NCI-H1436 (cell line): ENCODE results near the gene CPXM1.
"Not testable (repeated sequence)": the region's sequence is repeated elsewhere in the genome, so short reads cannot be mapped to it uniquely, and the experiment has no call there.

ENCODE experiments used
- DNase-seq: peaks from one replicate; lab custom pipeline; 2025; lab: John Stamatoyannopoulos, UW

The CPXM1 gene

GRCh38 chr20:2800521-2801285, at the start of gene CPXM1:
TSS of gene CPXM1 (minus strand) at chr20:2800627. CDS start at chr20:2800572, 55 bp downstream.
- no peak for DNase-seq

GRCh38 chr20:2849529-2849928, 49.1 kb upstream of the CPXM1 start:
- DNase-seq, result no peak

DNA sequence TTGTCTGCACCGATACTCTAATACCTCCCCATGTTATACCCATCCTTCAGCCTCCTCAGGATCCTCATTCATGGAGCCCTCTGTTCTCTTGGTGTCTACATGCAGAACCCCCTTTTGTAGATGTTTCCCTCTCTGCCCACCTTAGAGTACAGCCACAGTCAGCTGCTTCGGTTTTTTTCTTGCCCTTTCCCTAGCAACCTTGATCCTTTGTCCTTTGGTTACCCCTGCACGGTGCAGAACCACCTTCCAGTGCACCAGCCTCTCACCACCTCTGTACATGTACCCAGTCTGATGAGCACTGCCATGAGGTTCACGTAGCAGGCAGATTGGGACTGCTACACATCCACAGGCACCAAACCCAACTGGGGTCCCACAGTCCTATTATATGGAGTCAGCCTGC, 47.4 kb upstream of the CPXM1 start:
- no peak for DNase-seq

- DNase-seq, result no peak
These were observed 46.3 kb upstream of the CPXM1 start for GRCh38 chr20:2846698-2847097.

GRCh38 chr20:2845607-2846006, 45.2 kb upstream of the CPXM1 start:
- DNase-seq, result no peak

DNA sequence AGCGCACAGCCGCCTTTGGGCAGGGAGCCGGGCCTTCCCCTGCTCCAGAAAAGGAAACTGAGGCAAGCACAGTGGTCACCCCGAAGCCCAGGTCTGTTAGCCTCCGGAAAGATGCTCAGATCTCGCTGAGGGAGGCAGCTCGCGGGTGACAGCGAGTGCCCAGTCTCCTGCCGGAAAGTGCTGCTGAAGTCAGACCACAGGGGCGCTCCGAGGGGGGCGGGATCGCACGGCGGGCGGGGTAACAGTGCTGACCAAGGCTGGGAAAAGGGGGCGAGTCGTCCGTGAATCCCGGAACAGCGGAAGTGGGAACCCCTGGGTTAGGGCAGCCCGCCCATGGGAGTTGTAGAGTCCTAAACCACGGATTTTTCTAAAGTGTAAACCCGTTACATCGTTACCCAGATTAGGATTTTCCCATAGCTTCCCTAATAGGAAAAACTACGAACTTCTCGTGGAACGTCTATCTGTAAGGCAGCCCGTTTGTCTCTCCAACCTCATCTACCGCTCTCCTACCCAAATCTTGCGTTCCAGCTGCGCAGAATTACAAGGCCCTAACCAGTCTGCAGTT, 40.6 kb upstream of the CPXM1 start:
- no peak for DNase-seq

- peak; percentile 75 for DNase-seq
These were observed 39.9 kb upstream of the CPXM1 start, which contains the start of the genes PCED1A and VPS16 for GRCh38 chr20:2840138-2840966. TSS of gene PCED1A (minus strand) at chr20:2840655. CDS start at chr20:2839912, 743 bp downstream. TSS of gene VPS16 (plus strand) at chr20:2840745. CDS start at chr20:2840775, 30 bp downstream.

DNA sequence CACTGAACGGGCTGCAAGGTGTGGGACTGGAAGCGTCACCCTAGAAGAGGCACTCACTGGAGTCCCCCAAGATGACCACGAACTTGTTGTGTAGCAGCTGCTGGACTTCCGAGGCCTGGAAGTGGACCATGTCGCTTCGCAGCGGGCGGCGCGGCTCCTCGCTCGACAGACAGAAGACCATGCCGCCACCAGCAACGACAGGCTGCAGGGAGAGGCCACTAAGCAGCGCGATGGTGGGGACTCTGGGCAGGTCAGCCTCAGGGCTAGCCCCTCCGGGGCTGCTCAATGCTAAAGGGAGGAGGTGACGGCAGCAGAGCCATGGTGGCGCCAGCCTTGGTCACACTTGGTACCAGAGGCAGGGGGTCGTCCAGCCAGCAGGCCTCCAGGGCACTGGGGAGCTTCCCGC, 39.3 kb upstream of the CPXM1 start:
- no peak for DNase-seq

DNA sequence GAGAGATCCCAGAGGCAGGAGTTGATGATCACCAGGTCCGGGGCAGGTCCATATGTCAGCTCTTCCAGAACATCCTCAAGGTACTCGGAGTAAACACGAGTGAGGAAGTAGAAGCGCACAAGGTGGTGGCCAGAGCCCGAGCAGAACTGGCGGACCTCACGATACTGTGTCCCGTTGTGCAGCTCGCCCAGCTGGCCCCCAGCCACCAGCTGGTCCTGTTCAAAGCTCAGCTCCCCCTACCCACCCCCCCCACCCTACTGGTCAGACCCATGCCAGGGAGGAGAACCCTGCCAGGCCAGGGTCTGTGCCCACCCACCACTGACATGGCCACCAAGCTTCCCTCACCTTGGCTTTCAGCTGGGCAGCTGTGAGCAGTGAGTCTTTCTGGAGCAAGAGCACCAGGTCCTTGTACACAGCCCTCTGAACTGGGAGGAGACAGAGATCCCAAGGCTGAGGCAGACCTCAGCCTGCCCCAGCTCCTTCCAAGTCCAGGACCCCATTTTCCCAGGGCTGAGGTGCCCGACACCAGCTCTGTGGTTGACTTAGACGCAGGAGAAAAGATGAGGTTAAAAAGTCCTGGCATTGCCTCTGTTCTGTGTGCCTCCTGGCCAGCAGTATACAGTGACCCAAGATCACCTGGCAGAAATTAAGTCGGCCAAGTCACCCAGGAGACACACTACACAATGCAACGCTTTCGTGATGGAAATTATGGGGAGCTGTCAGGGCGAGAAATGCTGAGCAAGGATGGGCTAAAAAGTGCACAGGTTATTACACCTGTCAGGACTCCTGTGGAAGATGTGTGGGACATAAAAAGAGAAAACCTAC, 38.6 kb upstream of the CPXM1 start:
- no peak for DNase-seq

DNA sequence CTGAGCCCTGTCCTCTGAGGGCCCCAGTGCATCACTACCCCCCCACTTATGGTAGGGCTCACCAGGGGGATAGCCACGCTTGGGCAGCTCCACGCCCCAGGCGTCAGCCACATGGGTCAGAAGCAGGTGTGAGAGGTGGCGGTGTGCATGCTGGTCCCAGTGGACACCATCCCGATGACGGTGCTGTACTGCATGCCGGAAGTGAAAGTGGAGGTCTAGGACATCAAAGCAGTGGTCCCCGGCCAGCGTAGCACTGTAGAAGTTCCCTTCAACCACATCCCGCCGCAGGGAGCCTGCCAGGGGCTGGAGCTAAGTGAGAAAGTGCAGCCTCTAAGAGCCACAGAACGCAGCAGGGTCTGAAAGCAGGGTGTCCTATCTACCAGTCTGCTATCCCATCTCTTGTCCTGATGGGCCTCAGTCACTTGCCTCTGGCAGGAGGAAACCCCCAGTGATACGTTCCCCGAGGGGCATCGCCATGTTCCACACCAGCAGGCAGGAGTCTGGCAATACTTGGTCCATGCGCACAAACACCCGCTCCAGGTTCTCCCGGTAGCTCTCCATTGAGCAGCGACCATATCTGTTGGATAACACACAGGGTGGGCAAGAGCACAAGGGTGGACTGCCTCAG, 37.9 kb upstream of the CPXM1 start:
- DNase-seq, result no peak

DNA sequence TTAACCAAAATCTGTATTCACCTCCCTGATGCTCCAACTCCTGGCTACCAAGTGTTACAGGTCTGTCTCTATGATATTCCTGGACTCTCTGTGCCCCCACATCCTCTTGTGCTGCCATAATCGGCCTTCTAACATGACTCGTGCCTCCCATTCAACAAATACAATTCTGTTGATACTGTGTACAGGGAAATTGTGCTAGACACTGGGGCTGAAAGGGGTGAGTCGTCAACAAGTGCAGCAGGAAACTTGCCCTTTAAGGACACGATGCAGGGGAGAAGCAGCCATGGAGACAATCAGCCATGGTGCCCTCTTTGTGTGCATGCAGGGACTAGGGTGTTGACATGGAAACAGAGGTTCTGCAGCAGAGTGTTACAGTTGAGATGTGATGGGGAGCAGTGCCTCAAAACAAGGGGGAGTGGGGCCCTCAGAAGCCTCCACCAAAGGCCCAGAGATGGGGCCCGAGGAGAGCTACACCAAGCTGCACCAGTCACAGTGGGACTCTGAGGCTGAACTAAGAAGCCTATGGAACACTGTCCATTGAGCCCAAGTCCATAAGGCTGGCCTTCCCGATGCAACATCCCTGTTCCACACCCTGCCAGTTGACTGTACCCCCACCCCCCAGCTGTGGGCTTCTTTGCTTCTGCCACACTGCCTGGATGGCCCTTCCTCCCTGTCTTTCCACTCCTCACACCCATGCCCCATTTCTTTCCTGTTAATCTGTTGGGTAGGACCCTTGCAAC, 37.0 kb upstream of the CPXM1 start:
- DNase-seq, result no peak

DNA sequence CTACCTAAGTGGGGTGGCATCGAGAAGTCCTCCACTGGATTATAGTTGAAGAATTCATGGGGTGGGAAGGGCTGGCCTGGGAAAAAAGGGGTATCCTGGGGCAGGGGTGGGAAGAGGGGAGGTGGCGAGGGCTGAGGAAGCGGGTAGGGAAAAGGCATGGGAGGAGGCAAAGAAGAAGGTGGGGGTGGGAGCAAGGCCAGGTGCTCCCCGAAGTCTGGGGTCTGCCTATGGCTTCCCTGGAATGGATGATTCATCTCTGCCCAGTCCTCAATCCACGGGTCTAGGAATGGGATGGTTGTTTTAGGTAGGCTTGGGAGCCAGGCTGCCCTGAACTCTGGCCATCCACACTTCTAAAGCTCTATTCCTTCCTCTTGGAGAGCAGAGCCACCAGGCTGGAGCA, 35.6 kb upstream of the CPXM1 start:
- DNase-seq, result no peak

DNA sequence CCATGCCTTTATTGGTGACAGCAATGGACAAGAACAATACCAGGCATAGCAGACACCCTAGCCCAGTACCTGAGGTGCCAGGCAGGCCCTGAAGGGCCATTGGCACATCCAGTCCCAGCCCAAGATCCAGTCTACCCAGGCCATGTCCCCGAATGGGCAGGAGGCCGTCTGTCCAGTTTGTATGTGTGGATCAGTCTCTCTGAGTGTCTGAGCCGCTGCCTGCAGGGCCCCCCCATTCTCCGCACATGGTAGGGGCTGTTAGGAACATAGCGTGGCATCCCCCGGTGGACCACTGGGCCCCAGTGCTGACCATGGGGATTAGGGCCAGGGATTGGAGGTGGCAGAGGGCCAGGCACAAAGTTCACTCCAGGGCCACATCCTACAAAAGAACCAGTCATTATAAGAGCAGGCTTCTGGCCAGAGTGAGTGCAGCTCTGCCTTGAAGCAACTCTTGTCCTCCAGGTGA, 34.9 kb upstream of the CPXM1 start:
- DNase-seq, result no peak

DNA sequence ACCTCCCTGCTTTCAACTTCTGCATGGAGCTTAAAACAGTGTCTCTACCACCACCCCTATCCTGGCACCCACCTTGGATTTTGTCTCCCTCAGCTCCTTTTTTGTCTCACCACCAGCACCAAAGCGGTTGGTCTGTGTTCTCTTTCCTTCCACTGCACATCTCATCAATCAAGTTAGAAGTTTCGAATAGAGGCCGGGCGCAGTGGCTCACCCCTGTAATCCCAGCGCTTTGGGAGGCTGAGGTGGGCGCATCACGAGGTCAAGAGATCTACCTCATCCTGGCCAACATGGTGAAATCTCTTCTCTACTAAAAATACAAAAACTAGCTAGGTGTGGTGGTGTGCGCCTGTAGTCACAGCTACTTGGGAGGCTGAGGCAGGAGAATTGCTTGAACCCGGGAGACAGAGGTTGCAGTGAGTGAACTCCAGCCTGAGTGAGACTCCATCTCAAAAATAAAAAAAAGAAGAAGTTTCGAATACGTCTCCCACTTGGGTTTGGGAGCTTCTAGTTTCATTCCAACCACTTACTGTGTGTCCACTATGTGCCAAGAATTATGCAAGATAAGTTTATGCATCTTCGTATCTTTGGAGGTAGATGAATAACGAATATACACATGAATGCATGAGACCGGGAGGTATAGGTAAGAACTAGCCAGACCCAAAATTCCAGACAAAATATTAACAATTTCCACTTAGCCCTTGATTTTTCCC, 34.1 kb upstream of the CPXM1 start:
- no peak for DNase-seq

DNA sequence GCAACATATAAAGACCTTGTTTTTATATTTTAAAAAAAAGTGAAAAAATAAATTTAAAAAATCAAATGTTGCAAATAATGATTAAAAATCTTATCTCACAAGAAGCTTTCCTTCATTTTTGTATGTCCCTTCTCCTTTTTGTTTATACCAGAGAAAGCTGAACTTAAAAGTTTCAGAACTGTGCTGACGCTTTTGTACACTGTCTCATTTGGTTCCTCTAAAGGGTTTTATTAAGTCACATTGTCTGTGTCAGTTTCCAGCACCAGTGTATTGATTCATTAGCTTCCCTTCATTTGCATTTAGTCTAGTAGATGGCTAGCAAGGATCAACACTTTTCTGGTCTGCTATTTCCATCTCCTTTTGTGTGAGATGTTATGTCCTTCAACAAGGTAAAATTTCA, 33.3 kb upstream of the CPXM1 start:
- no peak for DNase-seq

- not testable (repeated sequence) for DNase-seq
These were observed 30.8 kb upstream of the CPXM1 start for GRCh38 chr20:2831206-2831605.

- no peak for DNase-seq
These were observed 28.9 kb upstream of the CPXM1 start for GRCh38 chr20:2829376-2829775.

- no peak for DNase-seq
These were observed 26.2 kb upstream of the CPXM1 start for GRCh38 chr20:2826655-2827054.

DNA sequence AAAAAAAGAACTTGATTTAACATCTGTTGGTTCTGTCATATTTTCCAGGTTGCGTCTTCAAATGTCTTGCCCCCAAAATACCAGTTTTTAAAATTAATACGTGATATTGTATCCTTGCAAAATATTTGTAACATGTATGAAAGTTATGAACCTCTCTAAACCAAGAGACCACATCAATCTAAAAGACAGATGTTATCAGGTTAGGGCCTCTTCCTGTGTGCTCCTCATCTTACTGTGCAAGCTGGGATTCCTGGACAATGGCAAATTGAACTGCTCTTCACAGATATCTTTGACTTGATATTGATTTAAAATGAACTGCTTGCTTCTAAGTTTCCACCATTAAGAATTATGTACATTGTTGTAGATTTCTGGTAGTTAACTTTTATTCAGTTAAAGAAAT, 25.3 kb upstream of the CPXM1 start:
- DNase-seq, result no peak

DNA sequence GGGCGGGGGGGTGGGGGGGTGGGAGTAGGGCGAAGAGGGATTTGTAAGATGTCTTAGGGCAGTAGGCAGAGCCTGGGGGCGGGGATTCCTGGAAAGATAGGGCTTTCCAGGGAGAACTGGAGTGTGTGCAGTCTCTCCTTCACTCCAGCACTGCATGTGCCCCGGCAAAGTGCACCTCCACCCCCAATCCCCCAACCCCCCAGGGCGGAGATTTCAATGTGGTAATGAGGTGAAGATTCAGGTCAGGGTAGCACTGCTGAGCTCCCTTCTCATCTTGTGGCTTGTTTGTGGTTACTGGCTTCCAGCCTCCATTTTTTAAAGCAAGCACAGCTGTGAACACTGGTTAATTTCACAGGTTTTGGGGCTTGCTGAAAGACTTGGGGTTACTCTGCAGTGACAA, 21.6 kb upstream of the CPXM1 start:
- DNase-seq, result no peak
